Measurements from ENCODE around the gene SRBD1. TPM values are rescaled to one million over a fixed set of nuclear protein-coding genes. Genes with fewer than 3 reads are reported as not detected.

Gene SRBD1
- total RNA-seq, 2 donors from 2014 or later: 11.8 to 14.4 TPM

DNA sequence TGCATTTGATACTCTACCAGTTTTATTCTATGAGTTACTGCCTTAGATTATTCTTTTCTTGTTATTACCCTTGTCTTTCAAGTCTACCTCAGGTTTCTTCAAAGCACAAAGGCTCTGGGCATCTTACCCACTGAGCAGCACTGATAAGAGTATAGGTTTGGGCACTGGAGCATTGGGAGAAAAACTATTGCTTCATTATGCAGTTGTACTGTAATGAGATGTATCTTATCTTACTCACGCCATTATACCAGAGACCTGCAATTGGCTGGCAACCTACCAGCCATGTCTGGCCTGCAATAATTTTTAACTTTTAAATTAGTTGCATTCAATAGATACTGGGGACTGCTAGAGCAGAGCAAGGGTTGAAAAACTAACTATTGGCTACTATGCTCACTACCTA lies 18.9 kb upstream of the SRBD1 start:
- Histone ChIP-seq H3K27ac (no peak overlapping the region), H3K4me1 (no peaks in the 10 kb centered on the region), H3K36me3 (no peaks in the 10 kb centered on the region), H3K9ac (ENCODE audit: low read depth in 2 of 2, low read length in 2 of 2) (no peak overlapping the region), H3K27me3 (no peaks in the 10 kb centered on the region), H3K4me3 (no peak overlapping the region), H3K9me3 (no peaks in the 10 kb centered on the region)
- intact Hi-C loops (cut with DNase I): no loop called here
- no peak for DNase-seq
- TF ChIP-seq CTCF (IDR thresholded peaks at IDR 0.05): no peak

- Histone ChIP-seq H3K27me3 (no peaks in the 10 kb centered on the region), H3K4me1 (no peaks in the 10 kb centered on the region), H3K4me3 (no peak overlapping the region), H3K27ac (no peak overlapping the region), H3K36me3 (no peaks in the 10 kb centered on the region), H3K9me3 (no peaks in the 10 kb centered on the region), H3K9ac (ENCODE audit: low read depth in 2 of 2, low read length in 2 of 2) (no peak overlapping the region)
- intact Hi-C loops (cut with DNase I): no loop called here
- TF ChIP-seq CTCF (IDR thresholded peaks at IDR 0.05): no peak
- DNase-seq: no peak
Measured at GRCh38 chr2:45627911-45628310, 16.8 kb upstream of the SRBD1 start.

DNA sequence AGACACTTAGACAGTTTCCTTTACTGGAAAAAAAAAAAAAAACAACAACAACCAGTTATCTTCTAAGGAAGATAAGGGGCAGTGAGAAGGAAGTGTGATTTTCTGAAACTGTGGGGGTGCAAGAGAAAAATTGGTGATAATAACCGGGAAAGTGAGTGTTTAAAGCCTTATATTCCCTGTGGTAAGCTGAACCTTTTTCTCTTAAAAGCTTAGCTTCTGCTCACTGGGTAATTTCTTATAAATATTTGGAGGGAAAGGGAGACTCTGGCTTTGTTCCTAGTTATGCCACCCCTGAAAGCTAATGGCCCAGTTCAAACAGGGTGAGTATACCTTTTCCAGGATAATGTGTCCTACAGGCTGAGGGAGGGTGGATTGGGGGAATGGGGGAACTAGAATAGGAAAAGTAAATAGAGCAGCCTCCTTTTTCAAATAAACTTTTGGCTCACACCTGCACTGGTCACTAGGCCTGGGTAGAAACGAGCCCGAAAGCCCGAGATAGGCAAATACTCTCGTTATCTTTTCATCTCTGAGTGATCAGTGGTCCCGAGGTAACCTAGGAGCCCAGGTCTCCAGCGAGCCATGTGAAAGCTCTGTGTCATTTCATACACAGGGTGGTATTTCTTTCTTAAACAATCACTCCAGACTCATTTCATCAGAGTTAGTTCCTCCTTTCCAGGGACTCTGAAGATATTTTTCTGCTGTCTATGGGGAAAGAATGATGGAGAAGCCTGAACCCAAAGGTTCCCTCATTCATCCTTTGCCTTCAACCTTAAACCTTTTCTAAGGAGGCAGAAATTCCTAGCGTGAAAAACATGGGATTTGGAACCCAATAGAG lies 15.5 kb upstream of the SRBD1 start:
- Histone ChIP-seq H3K27ac (no peak overlapping the region), H3K9ac (ENCODE audit: low read depth in 2 of 2, low read length in 2 of 2) (no peak overlapping the region), H3K27me3 (no peaks in the 10 kb centered on the region), H3K36me3 (no peaks in the 10 kb centered on the region), H3K4me1 (no peaks in the 10 kb centered on the region), H3K4me3 (no peak overlapping the region), H3K9me3 (no peaks in the 10 kb centered on the region)
- no peak for DNase-seq
- intact Hi-C loops (cut with DNase I): no loop called here
- TF ChIP-seq CTCF (IDR thresholded peaks at IDR 0.05): no peak

DNA sequence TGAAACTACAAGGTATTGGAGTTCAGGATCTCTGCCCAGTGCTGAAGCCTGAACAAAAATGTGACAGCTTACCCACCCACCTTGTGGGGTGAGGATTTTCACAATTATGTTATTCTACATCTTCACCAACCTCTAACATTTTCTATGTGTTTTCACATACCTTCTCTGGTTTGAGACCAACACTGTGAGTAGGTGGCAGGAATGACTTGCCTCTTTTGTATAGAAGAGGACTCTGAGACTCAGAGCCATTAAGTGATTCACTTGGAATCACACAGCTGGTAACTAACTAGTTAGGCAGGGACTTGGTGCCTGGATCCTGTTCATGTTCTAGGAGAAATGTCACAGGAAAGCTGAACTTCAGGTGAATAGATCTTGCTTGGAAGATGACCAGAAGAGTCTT lies 14.8 kb upstream of the SRBD1 start:
- Histone ChIP-seq H3K9me3 (no peaks in the 10 kb centered on the region), H3K4me3 (no peak overlapping the region), H3K9ac (ENCODE audit: low read depth in 2 of 2, low read length in 2 of 2) (no peak overlapping the region), H3K4me1 (no peaks in the 10 kb centered on the region), H3K36me3 (no peaks in the 10 kb centered on the region), H3K27me3 (no peaks in the 10 kb centered on the region), H3K27ac (no peak overlapping the region)
- TF ChIP-seq CTCF (IDR thresholded peaks at IDR 0.05): no peak
- no peak for DNase-seq
- intact Hi-C loops (cut with DNase I): no loop called here

DNA sequence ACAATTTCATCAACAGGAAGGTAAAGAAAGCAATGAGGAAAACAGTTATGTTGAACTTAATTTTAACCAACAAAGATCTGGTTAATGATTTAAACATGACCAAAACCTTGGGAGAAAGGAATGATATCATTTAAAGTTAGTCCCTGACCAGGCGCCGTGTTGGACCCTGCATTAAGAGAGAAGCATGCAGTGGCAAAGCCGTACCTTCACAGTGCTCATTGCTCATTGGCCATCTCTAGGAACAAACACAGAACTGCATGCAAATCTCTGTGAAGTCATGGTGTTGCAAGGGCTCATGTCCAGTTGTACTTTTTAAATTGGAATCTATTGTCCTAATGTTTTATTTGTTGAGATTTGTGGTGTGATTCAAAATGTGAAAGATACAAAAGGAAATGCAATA lies 12.0 kb upstream of the SRBD1 start:
- Histone ChIP-seq H3K4me1 (no peaks in the 10 kb centered on the region), H3K36me3 (no peaks in the 10 kb centered on the region), H3K27me3 (no peaks in the 10 kb centered on the region), H3K9ac (ENCODE audit: low read depth in 2 of 2, low read length in 2 of 2) (no peak overlapping the region), H3K9me3 (no peaks in the 10 kb centered on the region), H3K4me3 (no peak overlapping the region), H3K27ac (no peak overlapping the region)
- intact Hi-C loops (cut with DNase I): no loop called here
- no peak for DNase-seq
- TF ChIP-seq CTCF (IDR thresholded peaks at IDR 0.05): no peak
